NCI-H2227 (cell line): Measurements from ENCODE around the gene HCRT.
"Not testable (repeated sequence)": the region's sequence is repeated elsewhere in the genome, so short reads cannot be mapped to it uniquely, and the experiment has no call there.

ENCODE experiments used
- DNase-seq: peaks from one replicate; lab custom pipeline; 2025; ENCODE audit not compliant: unreplicated experiment; lab: John Stamatoyannopoulos, UW

The HCRT gene

DNA sequence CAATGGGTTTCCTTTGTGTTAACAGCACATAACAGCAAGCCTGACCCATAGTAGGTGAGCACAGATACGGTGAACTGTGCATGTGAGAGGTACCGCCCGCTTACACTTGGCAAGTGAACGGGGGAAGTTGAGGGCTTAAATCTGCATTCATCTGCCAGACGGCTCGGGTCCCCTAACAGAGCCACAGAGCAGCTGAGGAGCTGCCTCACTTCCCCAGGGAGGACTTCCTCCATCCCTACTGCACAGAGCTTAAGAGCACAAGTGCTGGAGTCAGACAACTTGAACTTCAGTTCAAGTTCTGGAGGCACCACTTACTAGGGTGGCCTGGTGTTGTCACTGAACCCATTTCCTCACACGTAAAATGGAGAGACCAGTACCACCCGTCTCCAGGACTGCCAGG lies 43.9 kb downstream of the HCRT start:
- no peak for DNase-seq

DNA sequence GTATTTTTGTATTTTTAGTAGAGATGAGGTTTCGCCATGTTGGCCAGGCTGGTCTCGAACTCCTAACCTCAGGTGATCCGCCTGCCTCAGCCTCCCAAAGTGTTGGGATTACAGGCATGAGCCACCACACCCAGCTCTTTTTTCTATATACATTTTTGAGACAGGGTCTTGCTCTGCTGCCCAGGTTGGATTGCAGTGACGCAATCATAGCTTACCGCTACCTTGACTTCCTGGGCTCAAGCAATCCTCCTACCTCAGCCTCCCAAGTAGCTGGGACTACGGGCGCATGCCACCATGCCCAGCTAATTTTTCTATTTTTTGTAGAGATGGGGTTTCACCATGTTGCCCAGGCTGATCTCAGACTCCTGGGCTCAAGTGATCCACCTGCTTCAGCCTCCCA lies 44.6 kb downstream of the HCRT start:
- not testable (repeated sequence) for DNase-seq

DNA sequence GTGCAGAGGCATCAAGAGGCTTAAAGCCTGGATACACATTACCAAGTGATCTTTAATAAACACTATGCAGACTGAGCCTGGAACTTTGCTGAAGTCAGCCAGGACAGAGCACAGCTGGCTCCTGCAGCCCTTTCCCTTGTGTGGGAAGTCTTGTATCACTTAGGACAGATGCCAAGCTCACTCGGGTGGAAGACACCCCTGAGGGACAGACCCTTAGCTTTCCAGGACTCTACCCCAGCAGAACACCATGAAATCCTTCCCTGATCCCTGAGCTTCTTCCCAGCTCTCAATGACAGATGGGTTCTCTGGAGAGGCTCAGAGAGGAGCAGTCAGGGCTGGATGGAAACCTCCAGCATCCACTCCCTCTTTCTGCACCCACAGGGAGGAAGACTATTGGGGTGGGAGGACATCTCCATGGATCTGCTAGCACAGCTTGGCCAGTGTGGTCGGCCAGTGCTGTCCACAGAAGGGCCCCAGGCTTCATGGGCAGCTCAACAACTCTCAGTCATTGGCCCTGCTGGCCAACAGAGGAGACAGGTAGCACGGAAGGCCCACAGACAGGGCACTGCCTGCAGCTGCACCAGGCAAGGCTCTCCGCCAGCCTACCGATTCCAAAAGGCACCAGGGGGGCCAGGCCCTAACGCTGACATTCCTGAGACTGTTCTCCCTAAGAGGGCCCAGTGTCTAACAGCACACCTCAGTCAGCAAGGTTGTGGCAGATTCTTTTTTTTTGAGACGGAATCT lies 46.3 kb downstream of the HCRT start:
- DNase-seq = no peak

GRCh38 chr17:42136654-42137051 lies 48.6 kb downstream of the HCRT start:
- no peak for DNase-seq

GRCh38 chr17:42135664-42136653 lies 49.3 kb downstream of the HCRT start:
- no peak for DNase-seq

DNA sequence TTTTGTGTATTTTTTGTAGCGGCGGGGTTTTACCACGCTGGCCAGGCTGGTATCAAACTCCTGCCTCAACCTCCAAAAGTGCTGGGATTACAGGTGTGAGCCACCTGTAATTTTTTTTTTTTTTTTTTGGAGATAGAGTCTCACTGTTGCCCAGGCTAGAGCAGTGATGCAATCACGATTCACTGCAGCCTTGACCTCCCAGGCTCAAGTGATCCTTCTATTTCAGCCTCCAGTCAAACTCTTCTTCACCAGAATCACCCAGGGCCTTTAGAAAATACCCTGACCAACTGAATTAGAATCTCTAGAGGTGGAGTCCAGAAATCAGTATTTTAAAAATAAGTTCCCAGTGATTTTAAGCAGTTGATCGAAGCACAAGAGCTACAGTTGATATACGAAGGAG lies 50.1 kb downstream of the HCRT start:
- DNase-seq = no peak
